GM13977 (cell line): ENCODE measurements around the gene SLC25A20.
"Not testable (repeated sequence)": the region's sequence is repeated elsewhere in the genome, so short reads cannot be mapped to it uniquely, and the experiment has no call there.

Experiments used
- DNase-seq: peaks from one replicate; pipeline ENCODE4 v3.0.0; 2012; ENCODE audit warnings: low spot score
- in situ Hi-C: fragments of 300-500 bp; cut with MboI; formaldehyde crosslinking; loops from one replicate; pipeline ENCODE4 v1.12.0; 2022; ENCODE audit warnings: low sequenced_read_pairs, low pct_unique_long_range_greater_than_20kb, mixed read lengths, inconsistent platforms; ENCODE audit not compliant: unreplicated experiment
- TF ChIP-seq, protein P1 (sequence below): IDR thresholded peaks from 2 replicates; pipeline ENCODE4 v1.5.1; 2012; ENCODE audit warnings: mild to moderate bottlenecking, control low read depth; ENCODE audit not compliant: insufficient read depth; ENCODE audit errors: extremely low read depth, missing control alignments

Gene SLC25A20

DNA sequence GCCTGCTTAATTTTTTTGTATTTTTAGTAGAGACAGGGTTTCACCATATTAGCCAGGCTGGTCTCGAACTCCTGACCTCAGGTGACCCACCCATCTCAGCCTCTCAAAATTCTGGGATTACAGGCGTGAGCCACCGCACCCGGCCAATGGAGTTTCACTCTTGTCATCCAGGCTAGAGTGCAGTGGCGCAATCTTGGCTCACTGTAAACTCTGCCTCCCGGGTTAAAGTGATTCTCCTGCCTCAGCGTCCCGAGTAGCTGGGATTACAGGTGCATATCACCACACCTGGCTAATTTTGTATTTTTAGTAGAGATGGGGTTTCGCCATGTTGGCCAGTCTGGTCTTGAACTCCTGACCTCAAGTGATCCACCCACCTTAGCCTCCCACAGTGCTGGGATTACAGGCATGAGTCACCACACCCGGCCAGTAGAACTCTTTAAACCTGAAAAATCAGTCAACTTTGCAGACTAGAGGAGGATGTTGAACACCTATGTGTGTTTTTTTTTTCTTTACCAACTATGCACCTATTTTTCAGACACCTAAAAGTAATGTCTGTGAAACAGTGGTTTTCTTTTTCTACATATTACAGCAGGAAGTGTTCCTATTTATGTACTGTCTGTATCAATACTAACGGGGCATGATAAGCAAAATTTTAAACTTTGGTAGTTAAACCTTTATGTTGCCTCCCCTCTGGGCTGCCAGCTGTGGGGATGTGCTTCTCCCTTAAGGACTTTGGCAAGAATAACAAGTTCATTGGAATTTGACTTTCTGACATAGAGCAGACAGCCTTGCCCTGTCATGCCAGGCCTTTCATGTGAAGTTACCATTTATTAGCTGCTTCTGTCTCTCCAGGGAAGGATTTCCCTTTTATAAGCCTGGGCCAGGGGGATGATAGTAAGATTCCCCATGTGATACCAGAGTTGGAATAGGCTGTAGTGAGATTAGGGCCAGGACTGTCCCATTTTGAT lies 28.0 kb upstream of the SLC25A20 start:
- no peak for DNase-seq
- in situ Hi-C loops, result no loop called here
- TF ChIP-seq, protein P1, sequence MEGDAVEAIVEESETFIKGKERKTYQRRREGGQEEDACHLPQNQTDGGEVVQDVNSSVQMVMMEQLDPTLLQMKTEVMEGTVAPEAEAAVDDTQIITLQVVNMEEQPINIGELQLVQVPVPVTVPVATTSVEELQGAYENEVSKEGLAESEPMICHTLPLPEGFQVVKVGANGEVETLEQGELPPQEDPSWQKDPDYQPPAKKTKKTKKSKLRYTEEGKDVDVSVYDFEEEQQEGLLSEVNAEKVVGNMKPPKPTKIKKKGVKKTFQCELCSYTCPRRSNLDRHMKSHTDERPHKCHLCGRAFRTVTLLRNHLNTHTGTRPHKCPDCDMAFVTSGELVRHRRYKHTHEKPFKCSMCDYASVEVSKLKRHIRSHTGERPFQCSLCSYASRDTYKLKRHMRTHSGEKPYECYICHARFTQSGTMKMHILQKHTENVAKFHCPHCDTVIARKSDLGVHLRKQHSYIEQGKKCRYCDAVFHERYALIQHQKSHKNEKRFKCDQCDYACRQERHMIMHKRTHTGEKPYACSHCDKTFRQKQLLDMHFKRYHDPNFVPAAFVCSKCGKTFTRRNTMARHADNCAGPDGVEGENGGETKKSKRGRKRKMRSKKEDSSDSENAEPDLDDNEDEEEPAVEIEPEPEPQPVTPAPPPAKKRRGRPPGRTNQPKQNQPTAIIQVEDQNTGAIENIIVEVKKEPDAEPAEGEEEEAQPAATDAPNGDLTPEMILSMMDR, result no peak

DNA sequence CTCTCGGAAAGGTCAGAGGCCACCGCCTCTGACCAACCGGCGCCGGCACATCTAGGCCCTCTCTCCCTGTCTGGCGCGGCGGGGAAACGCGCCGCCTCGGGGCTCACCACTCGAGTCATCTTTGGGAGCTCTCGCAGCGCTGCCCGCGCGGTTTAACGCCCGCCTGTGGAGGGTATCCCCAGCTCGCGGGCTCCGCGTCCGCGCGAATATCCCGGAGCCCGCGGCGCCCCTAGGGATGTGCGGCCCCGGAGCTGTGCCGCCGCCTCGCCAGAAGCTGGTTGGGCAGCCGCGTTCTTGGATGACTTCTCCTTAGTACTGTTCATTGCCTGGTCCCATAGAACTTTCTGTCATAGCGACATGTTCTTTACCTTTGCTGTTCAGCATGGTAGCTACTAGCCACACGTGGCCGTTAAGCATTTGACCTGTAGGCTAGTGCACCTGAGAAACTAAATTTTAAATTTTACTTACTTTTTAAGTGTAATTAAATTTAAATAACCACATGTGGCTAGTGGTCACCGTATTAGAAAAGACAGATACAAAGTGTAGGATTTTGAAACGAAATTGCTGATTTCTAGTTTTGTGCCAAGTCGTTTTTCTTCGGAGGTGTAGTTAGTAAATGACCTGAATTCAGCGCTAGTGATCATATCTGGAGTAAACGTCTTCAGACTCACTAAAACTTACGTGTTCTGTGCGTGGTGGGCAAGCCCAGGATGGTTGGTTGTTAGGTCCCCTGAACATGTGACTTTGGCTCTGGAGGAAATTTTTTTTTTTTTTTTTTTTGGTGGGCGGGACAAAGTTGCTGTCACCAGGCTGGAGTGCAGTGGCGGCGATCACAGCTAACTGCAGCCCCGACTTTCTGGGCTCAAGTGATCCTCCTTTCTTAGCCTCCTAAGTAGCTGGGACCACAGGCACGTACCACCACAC lies 20.8 kb upstream of the SLC25A20 start:
- TF ChIP-seq, protein P1, result no peak
- in situ Hi-C loops, result no loop called here
- DNase-seq, result peak; percentile 81

DNA sequence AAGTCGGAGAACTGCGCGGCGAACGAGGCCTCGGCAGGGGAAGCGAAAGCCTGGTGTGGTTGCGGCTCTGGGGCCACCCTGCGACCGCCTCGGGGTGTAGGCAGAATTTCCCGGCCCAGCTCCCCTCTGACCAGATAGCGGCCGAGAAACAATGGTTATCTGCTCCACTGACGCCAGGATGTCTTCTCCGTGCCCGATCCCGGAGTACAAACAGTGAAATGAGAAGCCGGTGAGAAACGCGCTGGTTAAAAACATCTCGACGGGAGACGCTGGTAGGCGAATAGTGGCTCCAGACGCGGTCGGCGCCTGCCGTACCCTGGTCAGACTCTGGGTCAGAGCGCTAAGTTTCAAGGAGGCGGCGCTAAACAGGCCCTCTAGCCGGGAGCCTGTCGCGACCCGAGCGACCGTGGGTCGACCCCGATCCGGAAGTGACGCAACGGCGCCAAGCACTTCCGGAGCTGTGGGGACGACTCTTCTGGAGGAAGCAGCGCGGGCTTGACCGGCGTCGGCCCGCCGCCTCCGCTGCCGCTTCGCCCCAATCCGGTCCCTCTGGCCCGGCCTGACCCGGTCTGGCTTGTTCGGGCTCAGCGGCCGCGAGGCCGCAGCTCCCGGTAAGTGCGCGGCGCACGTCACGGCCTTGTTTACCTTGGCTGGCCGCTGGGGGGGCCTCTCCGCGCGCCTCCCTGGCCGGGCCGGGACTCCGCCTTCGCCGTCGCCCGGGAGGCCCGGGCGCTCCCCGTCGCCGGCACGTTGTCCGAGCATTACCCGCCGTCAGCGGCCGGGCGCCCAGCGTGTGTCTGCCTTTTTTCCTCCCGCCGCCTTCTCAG lies 19.9 kb upstream of the SLC25A20 start, which contains the start of gene ARIH2:
Gene ARIH2, plus strand, starts transcription at position 455 of the 827 bp plus-strand sequence. CDS start 8,717 bp downstream, outside the sequence.
- TF ChIP-seq, protein P1, result peak; percentile 47
- peak; percentile 96 for DNase-seq
- in situ Hi-C loops, result no loop called here

DNA sequence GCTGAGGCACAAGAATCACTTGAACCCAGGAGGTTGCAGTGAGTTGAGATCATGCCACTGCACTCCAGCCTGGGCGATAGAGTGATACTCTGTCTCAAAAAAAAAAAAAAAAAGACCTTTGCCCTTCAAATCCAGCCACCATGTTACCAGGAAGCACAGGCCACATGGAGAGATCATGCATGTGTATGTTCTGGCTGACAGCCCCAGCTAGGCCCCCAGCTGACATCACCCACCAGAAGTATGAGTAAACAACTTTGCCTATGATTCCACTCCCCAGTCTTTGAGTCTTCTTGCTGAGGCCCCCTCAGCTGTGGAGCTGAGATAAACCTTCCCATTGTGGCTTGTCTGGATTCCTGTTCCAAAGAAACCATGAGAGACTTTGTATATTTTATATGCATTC lies 16.6 kb upstream of the SLC25A20 start:
- in situ Hi-C loops, result no loop called here
- no peak for DNase-seq
- TF ChIP-seq, protein P1, result no peak

DNA sequence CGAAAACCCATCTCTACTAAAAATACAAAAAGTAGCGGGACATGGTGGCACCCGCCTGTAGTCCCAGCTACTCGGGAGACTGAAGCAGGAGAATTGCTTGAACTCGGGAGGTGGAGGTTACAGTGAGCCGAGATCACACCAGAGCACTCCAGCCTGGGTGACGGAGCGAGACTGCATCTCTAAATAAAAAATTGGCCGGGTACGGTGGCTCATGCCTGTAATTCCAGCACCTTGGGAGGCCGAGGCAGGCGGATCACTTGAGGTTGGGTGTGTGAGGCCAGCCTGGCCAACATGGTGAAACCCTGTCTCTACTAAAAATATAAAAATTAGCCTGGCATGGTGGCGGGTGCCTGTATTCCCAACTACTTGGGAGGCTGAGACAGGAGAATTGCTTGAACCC lies 8.3 kb upstream of the SLC25A20 start:
- DNase-seq, in situ Hi-C loops: not testable (repeated sequence)

- in situ Hi-C loops, result no loop called here
- TF ChIP-seq, protein P1, result no peak
These were observed 591 bp upstream of the SLC25A20 start for GRCh38 chr3:48899273-48899672.

More at GRCh38 chr3:48899273-48899672, 591 bp upstream of the SLC25A20 start:
- no peak for DNase-seq
